GM23248 (cell line): Measurements from ENCODE around the gene NEK4.

ENCODE experiments used
- EZH2 ChIP-seq: fragments of 200-600 bp; sonication (generic); IDR thresholded peaks from 2 replicates; pipeline ENCODE4 v1.6.1; 2018; ENCODE audit warnings: antibody characterized with exemption, mild to moderate bottlenecking; ENCODE audit not compliant: insufficient read depth, poor library complexity, severe bottlenecking
- EZH2phosphoT487 ChIP-seq: fragments of 200-600 bp; sonication (generic); IDR thresholded peaks from 2 replicates; pipeline ENCODE4 v1.6.1; 2018; ENCODE audit warnings: antibody characterized with exemption, moderate library complexity, mild to moderate bottlenecking, low read depth; ENCODE audit not compliant: insufficient read depth

DNA sequence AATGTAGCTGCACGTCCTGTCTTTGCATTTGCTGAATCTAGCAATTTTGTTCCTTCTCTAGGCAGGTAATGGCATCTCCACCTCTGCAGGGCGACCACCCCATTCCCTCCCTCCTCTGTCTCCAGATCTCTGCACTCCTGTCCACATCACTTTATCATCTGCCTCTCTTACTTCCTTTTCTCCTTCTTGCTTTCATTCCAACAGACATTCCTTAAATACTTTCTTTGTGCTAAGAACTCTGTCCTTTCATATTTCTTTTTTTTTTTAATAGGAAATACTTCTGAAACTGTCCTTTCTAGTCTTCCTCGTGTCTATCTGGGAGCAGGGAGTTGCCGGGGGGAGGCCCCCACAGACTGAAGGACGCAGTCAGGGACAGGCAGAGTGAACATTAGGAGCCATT is 31.1 kb upstream of the NEK4 start:
- TF ChIP-seq EZH2 = no peak
- TF ChIP-seq EZH2phosphoT487 = no peak
